SK-N-MC (cell line): ENCODE results near the gene GPALPP1.

Experiments used
- EZH2 ChIP-seq: fragments of 200-600 bp; sonication (generic); IDR thresholded peaks from one replicate; pipeline ENCODE4 v1.6.1; 2017; ENCODE audit warnings: antibody characterized with exemption
- POLR2AphosphoS5 ChIP-seq: IDR thresholded peaks from 2 replicates; pipeline ENCODE4 v1.6.1; 2012; ENCODE audit warnings: mild to moderate bottlenecking, low read depth, low read length, borderline replicate concordance

DNA sequence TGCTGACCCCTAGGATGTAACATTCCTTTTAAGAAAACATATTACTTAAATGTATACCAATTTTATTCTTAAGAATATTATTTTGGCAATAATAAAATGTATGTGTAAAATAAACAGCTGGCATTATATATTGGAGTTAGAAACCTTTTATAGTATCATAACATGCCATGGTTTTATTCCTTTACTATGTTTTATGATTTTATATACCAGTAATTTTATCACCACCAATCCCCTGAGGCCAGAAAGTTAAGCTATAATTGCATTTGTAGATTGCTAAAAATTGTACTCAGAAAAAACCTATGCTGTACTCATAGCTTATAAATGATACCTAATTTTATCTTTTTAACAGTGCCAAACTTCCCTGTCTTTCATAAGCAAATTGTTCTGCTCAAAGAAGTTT, 17.9 kb downstream of the GPALPP1 start:
- TF ChIP-seq POLR2AphosphoS5 = no peak
- TF ChIP-seq EZH2 = no peak
